IgD-negative memory B cell (primary cell): ENCODE measurements around the gene PIP4K2A. TPM values are rescaled to one million over a fixed set of nuclear protein-coding genes. Genes with fewer than 3 reads are reported as not detected.

ENCODE experiments used
- H3K27ac Mint-ChIP-seq, 3 donors: one replicate each; pipeline ENCODE4 v1.8.0; 2020 to 2022; ENCODE audit warnings: mild to moderate bottlenecking in 3 of 3, mixed read lengths in 3 of 3, moderate library complexity in 1 of 3
- H3K27me3 Mint-ChIP-seq: one replicate; pipeline ENCODE4 v1.8.0; 2021; ENCODE audit warnings: mixed read lengths
- H3K36me3 Mint-ChIP-seq: one replicate; pipeline ENCODE4 v1.8.0; 2020; ENCODE audit warnings: mild to moderate bottlenecking, mixed read lengths
- H3K4me1 Mint-ChIP-seq, 3 donors: one replicate each; pipeline ENCODE4 v1.8.0; 2020 to 2022; ENCODE audit warnings: mixed read lengths in 3 of 3, mild to moderate bottlenecking in 1 of 3
- H3K4me3 Mint-ChIP-seq, 4 donors: one replicate each; pipeline ENCODE4 v1.8.0; 2020 to 2022; ENCODE audit warnings: mild to moderate bottlenecking in 4 of 4, mixed read lengths in 4 of 4, moderate library complexity in 3 of 4
- H3K9me3 Mint-ChIP-seq, 3 donors: one replicate each; pipeline ENCODE4 v1.8.0; 2020 to 2021; ENCODE audit warnings: mixed read lengths in 3 of 3, mild to moderate bottlenecking in 1 of 3
- polyA plus RNA-seq: library from polyadenylated mRNA; unstranded; fragments of 300-500 nt; fragmentation: Illumina TruSeq; gene quantifications from one replicate; pipeline ENCODE4 v1.2.3, GENCODE V29; 2021

PIP4K2A gene
- polyA plus RNA-seq, 1 donor from 2014 or later = 43.2 TPM

- Mint-ChIP-seq H3K27me3 (no peaks in the 10 kb centered on the region), H3K9me3 (peaks cover 0 to 6% (median 0%) of the 10 kb centered on the region in 3 donors), H3K36me3 (peaks cover 8% of the 10 kb centered on the region), H3K27ac (peak overlapping the region in 2 of 3 donors; percentile 12 to 84), H3K4me1 (peaks cover 41 to 71% (median 58%) of the 10 kb centered on the region in 3 donors), H3K4me3 (no peak overlapping the region)
Measured at GRCh38 chr10:22640359-22640758, 74.0 kb downstream of the PIP4K2A start.

GRCh38 chr10:22638863-22639262, 75.5 kb downstream of the PIP4K2A start:
- Mint-ChIP-seq H3K27me3 (no peaks in the 10 kb centered on the region), H3K4me1 (peaks cover 46 to 77% (median 62%) of the 10 kb centered on the region in 3 donors), H3K27ac (peak overlapping the region in 2 of 3 donors; percentile 80 to 85), H3K4me3 (peak overlapping the region in 1 of 4 donors; percentile 67), H3K36me3 (peaks cover 9% of the 10 kb centered on the region), H3K9me3 (peaks cover 0 to 6% (median 0%) of the 10 kb centered on the region in 3 donors)

GRCh38 chr10:22637491-22637890, 76.9 kb downstream of the PIP4K2A start:
- H3K4me3 Mint-ChIP-seq = peak overlapping the region; percentile 1 to 90 (median 28)
- H3K9me3 Mint-ChIP-seq = peaks cover 0 to 6% (median 0%) of the 10 kb centered on the region in 3 donors
- H3K4me1 Mint-ChIP-seq = peaks cover 40 to 74% (median 58%) of the 10 kb centered on the region in 3 donors
- H3K36me3 Mint-ChIP-seq = peaks cover 9% of the 10 kb centered on the region
- peak overlapping the region; percentile 20 to 83 (median 80) for H3K27ac Mint-ChIP-seq
- no peaks in the 10 kb centered on the region for H3K27me3 Mint-ChIP-seq

GRCh38 chr10:22635650-22636049, 78.7 kb downstream of the PIP4K2A start:
- peaks cover 52 to 81% (median 63%) of the 10 kb centered on the region in 3 donors for H3K4me1 Mint-ChIP-seq
- H3K27ac Mint-ChIP-seq = peak overlapping the region; percentile 75 to 98 (median 80)
- peaks cover 11% of the 10 kb centered on the region for H3K36me3 Mint-ChIP-seq
- H3K4me3 Mint-ChIP-seq = peak overlapping the region; percentile 53 to 82 (median 72)
- no peaks in the 10 kb centered on the region for H3K27me3 Mint-ChIP-seq
- peaks cover 0 to 6% (median 0%) of the 10 kb centered on the region in 3 donors for H3K9me3 Mint-ChIP-seq

- peaks cover 11% of the 10 kb centered on the region for H3K36me3 Mint-ChIP-seq
- H3K9me3 Mint-ChIP-seq = peaks cover 0 to 6% (median 0%) of the 10 kb centered on the region in 3 donors
- peak overlapping the region in 3 of 4 donors; percentile 53 to 82 (median 80) for H3K4me3 Mint-ChIP-seq
- peaks cover 59 to 85% (median 67%) of the 10 kb centered on the region in 3 donors for H3K4me1 Mint-ChIP-seq
- H3K27me3 Mint-ChIP-seq = no peaks in the 10 kb centered on the region
- H3K27ac Mint-ChIP-seq = peak overlapping the region; percentile 75 to 98 (median 80)
Measured at GRCh38 chr10:22634606-22635459, 79.5 kb downstream of the PIP4K2A start.

GRCh38 chr10:22634093-22634492, 80.3 kb downstream of the PIP4K2A start:
- peak overlapping the region in 3 of 4 donors; percentile 21 to 65 (median 29) for H3K4me3 Mint-ChIP-seq
- peak overlapping the region; percentile 75 to 98 (median 80) for H3K27ac Mint-ChIP-seq
- H3K9me3 Mint-ChIP-seq = peaks cover 0 to 6% (median 0%) of the 10 kb centered on the region in 3 donors
- peaks cover 11% of the 10 kb centered on the region for H3K36me3 Mint-ChIP-seq
- no peaks in the 10 kb centered on the region for H3K27me3 Mint-ChIP-seq
- H3K4me1 Mint-ChIP-seq = peaks cover 63 to 84% (median 66%) of the 10 kb centered on the region in 3 donors

- H3K4me3 Mint-ChIP-seq = peak overlapping the region in 2 of 4 donors; percentile 21 to 65
- H3K27me3 Mint-ChIP-seq = no peaks in the 10 kb centered on the region
- peaks cover 10% of the 10 kb centered on the region for H3K36me3 Mint-ChIP-seq
- H3K9me3 Mint-ChIP-seq = peaks cover 0 to 6% (median 0%) of the 10 kb centered on the region in 3 donors
- peak overlapping the region; percentile 75 to 98 (median 80) for H3K27ac Mint-ChIP-seq
- H3K4me1 Mint-ChIP-seq = peaks cover 64 to 84% (median 68%) of the 10 kb centered on the region in 3 donors
Measured at GRCh38 chr10:22633528-22633927, 80.8 kb downstream of the PIP4K2A start.

GRCh38 chr10:22633106-22633505, 81.3 kb downstream of the PIP4K2A start:
- Mint-ChIP-seq H3K9me3 (peaks cover 0 to 6% (median 0%) of the 10 kb centered on the region in 3 donors), H3K4me3 (peak overlapping the region in 1 of 4 donors; percentile 56), H3K4me1 (peaks cover 67 to 85% (median 68%) of the 10 kb centered on the region in 3 donors), H3K27ac (peak overlapping the region; percentile 75 to 98 (median 80)), H3K36me3 (peaks cover 10% of the 10 kb centered on the region), H3K27me3 (no peaks in the 10 kb centered on the region)

GRCh38 chr10:22631646-22632278, 82.6 kb downstream of the PIP4K2A start:
- peaks cover 0 to 2% (median 0%) of the 10 kb centered on the region in 3 donors for H3K9me3 Mint-ChIP-seq
- no peaks in the 10 kb centered on the region for H3K27me3 Mint-ChIP-seq
- peaks cover 69 to 88% (median 72%) of the 10 kb centered on the region in 3 donors for H3K4me1 Mint-ChIP-seq
- peak overlapping the region; percentile 43 to 94 (median 74) for H3K4me3 Mint-ChIP-seq
- H3K36me3 Mint-ChIP-seq = peaks cover 7% of the 10 kb centered on the region
- peak overlapping the region; percentile 80 to 98 (median 87) for H3K27ac Mint-ChIP-seq

GRCh38 chr10:22631185-22631584, 83.2 kb downstream of the PIP4K2A start:
- Mint-ChIP-seq H3K9me3 (no peaks in the 10 kb centered on the region), H3K4me1 (peaks cover 68 to 86% (median 75%) of the 10 kb centered on the region in 3 donors), H3K27ac (peak overlapping the region; percentile 80 to 98 (median 87)), H3K27me3 (no peaks in the 10 kb centered on the region), H3K4me3 (peak overlapping the region; percentile 3 to 94 (median 58)), H3K36me3 (peaks cover 7% of the 10 kb centered on the region)

- Mint-ChIP-seq H3K27ac (peak overlapping the region; percentile 80 to 98 (median 87)), H3K36me3 (peaks cover 4% of the 10 kb centered on the region)
Measured at GRCh38 chr10:22630234-22631174, 83.9 kb downstream of the PIP4K2A start.

GRCh38 chr10:22629852-22630233, 84.5 kb downstream of the PIP4K2A start:
- Mint-ChIP-seq H3K4me3 (peak overlapping the region; percentile 74 to 95 (median 86)), H3K4me1 (peaks cover 65 to 86% (median 72%) of the 10 kb centered on the region in 3 donors), H3K9me3 (no peaks in the 10 kb centered on the region), H3K27ac (peak overlapping the region; percentile 80 to 98 (median 87)), H3K36me3 (peaks cover 4% of the 10 kb centered on the region), H3K27me3 (no peaks in the 10 kb centered on the region)

More at GRCh38 chr10:22630234-22631174, 83.9 kb downstream of the PIP4K2A start:
- Mint-ChIP-seq H3K4me3 (peak overlapping the region; percentile 74 to 95 (median 86)), H3K4me1 (peaks cover 68 to 88% (median 75%) of the 10 kb centered on the region in 3 donors), H3K27me3 (no peaks in the 10 kb centered on the region), H3K9me3 (no peaks in the 10 kb centered on the region)

GRCh38 chr10:22629126-22629525, 85.3 kb downstream of the PIP4K2A start:
- peaks cover 65 to 86% (median 70%) of the 10 kb centered on the region in 3 donors for H3K4me1 Mint-ChIP-seq
- peak overlapping the region in 3 of 4 donors; percentile 9 to 76 (median 72) for H3K4me3 Mint-ChIP-seq
- H3K9me3 Mint-ChIP-seq = no peaks in the 10 kb centered on the region
- H3K27me3 Mint-ChIP-seq = no peaks in the 10 kb centered on the region
- peaks cover 2% of the 10 kb centered on the region for H3K36me3 Mint-ChIP-seq
- H3K27ac Mint-ChIP-seq = peak overlapping the region; percentile 80 to 87 (median 83)

- Mint-ChIP-seq H3K9me3 (no peaks in the 10 kb centered on the region), H3K36me3 (peaks cover 2% of the 10 kb centered on the region), H3K27me3 (no peaks in the 10 kb centered on the region), H3K27ac (peak overlapping the region; percentile 80 to 87 (median 83)), H3K4me3 (peak overlapping the region in 3 of 4 donors; percentile 43 to 76 (median 72)), H3K4me1 (peaks cover 67 to 86% (median 74%) of the 10 kb centered on the region in 3 donors)
Measured at GRCh38 chr10:22628309-22628708, 86.1 kb downstream of the PIP4K2A start.
